ENCODE results near the gene XXYLT1. TPM values are rescaled to one million over a fixed set of nuclear protein-coding genes. Genes with fewer than 3 reads are reported as not detected.
A peak's percentile ranks its signal among the peaks of the same experiment; 100 is the strongest.

The XXYLT1 gene
- total RNA-seq, 4 donors from 2014 or later = 5.4 to 18.2 (median 6.9) TPM

- Histone ChIP-seq H3K36me3 (no peaks in the 10 kb centered on the region), H3K4me3 (no peak overlapping the region), H3K4me1 (peaks cover 0 to 10% (median 5%) of the 10 kb centered on the region in 4 donors), H3K27ac (no peak overlapping the region), H3K9me3 (no peaks in the 10 kb centered on the region), H3K27me3 (no peaks in the 10 kb centered on the region)
- DNase-seq = peak in 1 of 3 donors; percentile 31
- TF ChIP-seq CTCF (IDR thresholded peaks at IDR 0.05) (no peak), POLR2A (IDR thresholded peaks at IDR 0.05) (no peak)
These were observed 173.4 kb downstream of the XXYLT1 start for GRCh38 chr3:195097331-195098255.

GRCh38 chr3:195096484-195097330, 174.3 kb downstream of the XXYLT1 start:
- no peak for TF ChIP-seq CTCF (IDR thresholded peaks at IDR 0.05)
- TF ChIP-seq POLR2A (IDR thresholded peaks at IDR 0.05) = no peak
- H3K27me3 ChIP-seq = no peaks in the 10 kb centered on the region
- no peaks in the 10 kb centered on the region for H3K36me3 ChIP-seq
- no peak overlapping the region for H3K4me3 ChIP-seq
- DNase-seq = no peak
- no peak overlapping the region for H3K27ac ChIP-seq
- no peaks in the 10 kb centered on the region for H3K9me3 ChIP-seq
- H3K4me1 ChIP-seq = peaks cover 0 to 10% (median 5%) of the 10 kb centered on the region in 4 donors

- no peak for TF ChIP-seq CTCF (IDR thresholded peaks at IDR 0.05)
- TF ChIP-seq POLR2A (IDR thresholded peaks at IDR 0.05) = no peak
- DNase-seq = no peak
- peaks cover 0 to 10% (median 5%) of the 10 kb centered on the region in 4 donors for H3K4me1 ChIP-seq
- H3K27me3 ChIP-seq = no peaks in the 10 kb centered on the region
- H3K4me3 ChIP-seq = no peak overlapping the region
- H3K9me3 ChIP-seq = no peaks in the 10 kb centered on the region
- H3K27ac ChIP-seq = peak overlapping the region in 1 of 4 donors; percentile 76
- no peaks in the 10 kb centered on the region for H3K36me3 ChIP-seq
These were observed 174.9 kb downstream of the XXYLT1 start for GRCh38 chr3:195096053-195096452.

- H3K9me3 ChIP-seq = no peaks in the 10 kb centered on the region
- H3K36me3 ChIP-seq = no peaks in the 10 kb centered on the region
- no peak overlapping the region for H3K4me3 ChIP-seq
- no peak for DNase-seq
- no peaks in the 10 kb centered on the region for H3K27me3 ChIP-seq
- peak overlapping the region in 1 of 4 donors; percentile 76 for H3K27ac ChIP-seq
- TF ChIP-seq POLR2A (IDR thresholded peaks at IDR 0.05) (no peak), CTCF (IDR thresholded peaks at IDR 0.05) (no peak)
- H3K4me1 ChIP-seq = peaks cover 0 to 10% (median 5%) of the 10 kb centered on the region in 4 donors
These were observed 175.3 kb downstream of the XXYLT1 start for GRCh38 chr3:195095704-195096036.

- Histone ChIP-seq H3K36me3 (no peaks in the 10 kb centered on the region), H3K27ac (peak overlapping the region in 2 of 4 donors; percentile 66 to 76), H3K27me3 (no peaks in the 10 kb centered on the region), H3K4me3 (peak overlapping the region in 1 of 4 donors; percentile 4), H3K9me3 (no peaks in the 10 kb centered on the region), H3K4me1 (peaks cover 0 to 10% (median 5%) of the 10 kb centered on the region in 4 donors)
- TF ChIP-seq POLR2A (IDR thresholded peaks at IDR 0.05) (no peak), CTCF (IDR thresholded peaks at IDR 0.05) (no peak)
- DNase-seq = peak in 2 of 3 donors; percentile 80 to 88
These were observed 175.8 kb downstream of the XXYLT1 start for GRCh38 chr3:195095035-195095703.
